PC-9 (cell line): ENCODE measurements around the gene LIN52. TPM values are rescaled to one million over a fixed set of nuclear protein-coding genes. Genes with fewer than 3 reads are reported as not detected.

Experiments used
- BruUV-seq: library from RNA; stranded (reverse); fragments of 400-500 nt; replicated peaks from 2 replicates; lab custom pipeline; 2021; lab: Mats Ljungman, UMichigan
- CTCF ChIA-PET: fragments of 300-600 bp; sonication (Branson Sonifier 250); formaldehyde crosslinking; loops from one replicate; lab custom pipeline; 2022; ENCODE audit warnings: antibody characterized with exemption; lab: Charles Lee
- POLR2A ChIA-PET: fragments of 300-600 bp; sonication (Branson Sonifier 250); formaldehyde crosslinking; loops from one replicate; lab custom pipeline; 2022; ENCODE audit warnings: antibody characterized with exemption; ENCODE audit not compliant: unreplicated experiment; lab: Charles Lee
- DNase-seq, 2 experiments: peaks; one replicate each; pipeline versions ENCODE4 v3.0.0 to v3.0.0-alpha.2; 2015 to 2022; ENCODE audit warnings: mixed read lengths in 1 of 2
- H2AFZ ChIP-seq: fragments of 200-600 bp; sonication (generic); 2 replicates; pipeline ENCODE4 v1.8.1; 2017; ENCODE audit warnings: antibody characterized with exemption
- H3F3A ChIP-seq: fragments of 200-600 bp; sonication (generic); 2 replicates; pipeline ENCODE4 v1.8.1; 2017; ENCODE audit warnings: antibody characterized with exemption, mild to moderate bottlenecking, low read depth; ENCODE audit not compliant: insufficient read depth
- H3K27ac ChIP-seq: fragments of 200-600 bp; sonication (generic); 2 replicates; pipeline ENCODE4 v1.6.1; 2016; ENCODE audit warnings: mixed run types
- H3K27me3 ChIP-seq: fragments of 200-600 bp; sonication (generic); 2 replicates; pipeline ENCODE4 v1.6.1; 2016; ENCODE audit warnings: low read depth, mixed run types; ENCODE audit not compliant: insufficient read depth
- H3K36me3 ChIP-seq: fragments of 200-600 bp; sonication (generic); 2 replicates; pipeline ENCODE4 v1.6.1; 2016; ENCODE audit warnings: low read depth, mixed run types
- H3K4me1 ChIP-seq: fragments of 200-600 bp; sonication (generic); replicated peaks from 2 replicates; pipeline ENCODE4 v1.6.1; 2016; ENCODE audit warnings: mixed run types; ENCODE audit not compliant: insufficient read depth
- H3K4me2 ChIP-seq: fragments of 200-600 bp; sonication (generic); 2 replicates; pipeline ENCODE4 v1.6.1; 2017; ENCODE audit warnings: mixed run types
- H3K4me3 ChIP-seq: fragments of 200-600 bp; sonication (generic); 2 replicates; pipeline ENCODE4 v1.6.1; 2016; ENCODE audit warnings: mixed run types
- H3K79me2 ChIP-seq: fragments of 200-600 bp; sonication (generic); 2 replicates; pipeline ENCODE4 v1.6.1; 2017; ENCODE audit warnings: low read depth, mixed run types
- H3K9me2 ChIP-seq: fragments of 200-600 bp; sonication (generic); 2 replicates; pipeline ENCODE4 v1.8.1; 2017; ENCODE audit warnings: mild to moderate bottlenecking; ENCODE audit not compliant: insufficient read depth
- H3K9me3 ChIP-seq: fragments of 200-600 bp; sonication (generic); 2 replicates; pipeline ENCODE4 v1.8.1; 2016; ENCODE audit warnings: low read depth; ENCODE audit not compliant: insufficient read depth
- H4K20me1 ChIP-seq: fragments of 200-600 bp; sonication (generic); 2 replicates; pipeline ENCODE4 v1.8.1; 2017; ENCODE audit not compliant: insufficient read depth
- EZH2 ChIP-seq: fragments of 200-600 bp; sonication (generic); IDR thresholded peaks from 2 replicates; pipeline ENCODE4 v1.8.0; 2017; ENCODE audit warnings: antibody characterized with exemption, low read depth
- intact Hi-C: fragments of 100-400 bp; cut with micrococcal nuclease; formaldehyde crosslinking; loops from one replicate; pipeline ENCODE4 v1.10.0; 2022; ENCODE audit not compliant: unreplicated experiment
- total RNA-seq: library from RNA; stranded (reverse); gene quantifications from 2 replicates; pipeline ENCODE4 v1.2.3, GENCODE V29; 2021
- TF ChIP-seq, protein P1 (sequence below): fragments of 200-600 bp; sonication (generic); conservative IDR thresholded peaks from 2 replicates; pipeline ENCODE4 v1.6.1; 2017; ENCODE audit warnings: mixed run types, antibody characterized with exemption, mild to moderate bottlenecking, moderate library complexity

The LIN52 gene
- total RNA-seq, 1 experiment from 2014 or later = 18.8 TPM

DNA sequence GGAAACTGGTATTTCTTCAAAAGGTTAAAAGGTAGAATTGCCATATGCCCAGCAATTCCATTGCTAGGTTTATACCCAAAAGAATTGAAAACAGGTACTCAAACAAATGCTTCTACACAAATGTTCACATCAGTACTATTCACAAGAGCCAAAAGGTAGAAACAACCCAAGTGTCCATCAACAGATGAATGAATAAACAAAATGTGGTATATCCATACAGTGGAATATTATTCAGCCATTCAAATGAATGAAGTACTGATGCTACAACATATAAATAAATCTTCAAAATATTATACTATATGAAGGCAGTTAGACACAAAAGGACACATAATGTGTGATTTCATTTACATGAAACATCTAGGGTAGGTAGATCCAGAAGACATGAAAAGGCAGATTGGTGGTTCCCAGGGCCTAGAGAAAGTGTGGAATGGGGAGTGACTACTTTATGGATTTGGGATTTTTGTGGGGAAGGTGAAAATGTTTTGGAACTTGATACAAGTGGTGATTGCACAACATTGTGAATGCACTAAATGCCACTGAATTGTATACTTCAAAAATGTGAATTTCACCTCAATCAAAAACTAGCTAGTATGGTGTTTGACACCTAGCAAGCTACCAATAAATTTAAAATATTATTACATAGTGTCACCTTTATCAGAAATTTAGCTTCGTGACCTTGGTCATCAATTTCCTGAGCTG, 41.7 kb downstream of the LIN52 start:
- TF ChIP-seq, protein P1, sequence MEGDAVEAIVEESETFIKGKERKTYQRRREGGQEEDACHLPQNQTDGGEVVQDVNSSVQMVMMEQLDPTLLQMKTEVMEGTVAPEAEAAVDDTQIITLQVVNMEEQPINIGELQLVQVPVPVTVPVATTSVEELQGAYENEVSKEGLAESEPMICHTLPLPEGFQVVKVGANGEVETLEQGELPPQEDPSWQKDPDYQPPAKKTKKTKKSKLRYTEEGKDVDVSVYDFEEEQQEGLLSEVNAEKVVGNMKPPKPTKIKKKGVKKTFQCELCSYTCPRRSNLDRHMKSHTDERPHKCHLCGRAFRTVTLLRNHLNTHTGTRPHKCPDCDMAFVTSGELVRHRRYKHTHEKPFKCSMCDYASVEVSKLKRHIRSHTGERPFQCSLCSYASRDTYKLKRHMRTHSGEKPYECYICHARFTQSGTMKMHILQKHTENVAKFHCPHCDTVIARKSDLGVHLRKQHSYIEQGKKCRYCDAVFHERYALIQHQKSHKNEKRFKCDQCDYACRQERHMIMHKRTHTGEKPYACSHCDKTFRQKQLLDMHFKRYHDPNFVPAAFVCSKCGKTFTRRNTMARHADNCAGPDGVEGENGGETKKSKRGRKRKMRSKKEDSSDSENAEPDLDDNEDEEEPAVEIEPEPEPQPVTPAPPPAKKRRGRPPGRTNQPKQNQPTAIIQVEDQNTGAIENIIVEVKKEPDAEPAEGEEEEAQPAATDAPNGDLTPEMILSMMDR = no peak
- no peak for TF ChIP-seq EZH2
- no peak for DNase-seq
- Histone ChIP-seq H3F3A (no peaks in the 10 kb centered on the region), H3K36me3 (0 out of 2 replicates have a peak, but pooled peaks cover 7% of the 10 kb centered on the region), H3K4me3 (no peak overlapping the region), H3K79me2 (no peaks in the 10 kb centered on the region), H3K4me2 (no peak overlapping the region), H3K9me2 (no peaks in the 10 kb centered on the region), H4K20me1 (no peaks in the 10 kb centered on the region; the same call in 1 of the 2 replicates), H2AFZ (no peak overlapping the region), H3K9me3 (peaks cover 6% of the 10 kb centered on the region; the same call in 1 of the 2 replicates), H3K27me3 (no peaks in the 10 kb centered on the region), H3K4me1 (no peaks in the 10 kb centered on the region), H3K27ac (no peak overlapping the region)
- ChIA-PET CTCF (interaction anchor here (0.5 kb wide), 1 partner anchor 15 kb away, joined by 3 read pairs; no protein-coding TSS in a partner anchor), POLR2A (no interaction called here)
- no TSS peak for BruUV-seq
- intact Hi-C loops = no loop called here

DNA sequence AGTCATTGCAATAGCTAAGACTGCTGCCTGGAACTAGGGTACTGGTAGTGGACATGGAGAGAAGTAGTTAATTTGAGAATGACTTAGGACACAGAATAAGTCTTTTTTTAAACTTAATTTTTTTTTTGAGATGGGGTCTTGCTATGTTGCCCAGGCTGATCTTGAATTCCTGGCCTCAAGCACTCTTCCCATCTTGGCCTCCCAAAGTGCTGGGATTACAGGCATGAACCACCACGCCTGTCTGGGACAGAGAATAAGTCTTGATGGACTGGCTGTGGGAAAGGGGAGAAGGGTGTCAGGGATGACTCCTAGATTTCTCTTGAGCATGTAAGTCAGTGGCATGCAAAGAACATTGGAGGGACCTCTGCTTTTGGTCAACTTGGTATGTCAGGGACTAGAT, 42.9 kb downstream of the LIN52 start:
- intact Hi-C loops = no loop called here
- no peaks in the 10 kb centered on the region for H3K9me2 ChIP-seq
- no peak overlapping the region for H3K4me2 ChIP-seq
- DNase-seq = no peak
- CTCF ChIA-PET = interaction anchor here (0.8 to 1.0 kb wide), 2 partner anchors 11 to 124 kb away, joined by 3 to 4 read pairs; no protein-coding TSS in a partner anchor
- peaks cover 6% of the 10 kb centered on the region; the same call in 1 of the 2 replicates for H3K9me3 ChIP-seq
- BruUV-seq = no TSS peak
- H3K36me3 ChIP-seq = 0 out of 2 replicates have a peak, but pooled peaks cover 7% of the 10 kb centered on the region
- no peaks in the 10 kb centered on the region for H3K4me1 ChIP-seq
- no peaks in the 10 kb centered on the region for H3K79me2 ChIP-seq
- POLR2A ChIA-PET = no interaction called here
- H3K27ac ChIP-seq = no peak overlapping the region
- no peaks in the 10 kb centered on the region for H3F3A ChIP-seq
- no peaks in the 10 kb centered on the region; the same call in 1 of the 2 replicates for H4K20me1 ChIP-seq
- no peak overlapping the region for H2AFZ ChIP-seq
- TF ChIP-seq, protein P1 = no peak
- no peak for TF ChIP-seq EZH2
- no peaks in the 10 kb centered on the region for H3K27me3 ChIP-seq
- H3K4me3 ChIP-seq = no peak overlapping the region

DNA sequence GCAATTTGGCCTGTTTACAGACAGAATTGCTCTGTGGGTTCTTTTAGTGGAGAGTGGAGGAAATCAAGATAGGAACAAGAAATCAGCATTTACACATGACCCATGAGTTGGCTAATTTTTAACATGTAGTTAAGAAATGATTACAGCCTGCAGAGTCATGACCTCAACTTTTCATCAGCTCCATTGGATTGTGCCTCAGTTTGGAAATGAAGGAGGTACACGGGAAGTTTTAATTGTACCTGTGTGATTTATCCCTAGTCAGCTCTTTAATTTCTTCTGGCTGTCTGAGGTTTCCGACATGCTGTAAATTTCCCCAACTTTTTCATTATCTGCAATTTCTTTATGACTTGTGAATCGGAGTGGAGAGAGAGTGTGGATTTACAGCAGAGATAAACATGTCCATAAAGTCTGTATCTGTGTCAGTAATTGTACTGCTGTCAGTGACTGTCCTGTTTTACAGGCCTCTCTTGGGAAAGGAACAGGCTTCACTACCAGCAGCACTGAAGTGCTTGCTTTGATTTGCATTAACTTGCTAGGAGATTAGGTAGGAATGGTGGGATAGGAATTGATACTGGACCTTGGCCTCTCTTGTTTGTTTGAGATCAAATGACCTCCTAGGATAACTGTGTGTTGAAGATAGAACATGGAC, 49.2 kb downstream of the LIN52 start:
- intact Hi-C loops = no loop called here
- no peak for TF ChIP-seq EZH2
- TF ChIP-seq, protein P1 = no peak
- H3F3A ChIP-seq = peaks cover 8% of the 10 kb centered on the region; the same call in 1 of the 2 replicates
- 0 out of 2 replicates have a peak, but pooled peaks cover 4% of the 10 kb centered on the region for H4K20me1 ChIP-seq
- no peaks in the 10 kb centered on the region for H3K27me3 ChIP-seq
- H3K27ac ChIP-seq = no peak overlapping the region
- no peak overlapping the region for H3K4me2 ChIP-seq
- H3K36me3 ChIP-seq = no peaks in the 10 kb centered on the region
- H3K4me3 ChIP-seq = no peak overlapping the region
- POLR2A ChIA-PET = interaction anchor here (0.5 kb wide), 1 partner anchor 377 kb away, joined by 4 read pairs; no protein-coding TSS in a partner anchor
- H2AFZ ChIP-seq = no peak overlapping the region
- no peaks in the 10 kb centered on the region for H3K4me1 ChIP-seq
- no peak for DNase-seq
- CTCF ChIA-PET = no interaction called here
- BruUV-seq = no TSS peak
- no peaks in the 10 kb centered on the region for H3K9me2 ChIP-seq
- no peaks in the 10 kb centered on the region for H3K79me2 ChIP-seq
- no peaks in the 10 kb centered on the region for H3K9me3 ChIP-seq
